Esophagus squamous epithelium (tissue), 5 donors: ENCODE results near the gene RADIL. TPM values are rescaled to one million over a fixed set of nuclear protein-coding genes. Genes with fewer than 3 reads are reported as not detected.

Source experiments
- DNase-seq: peaks from one replicate; lab custom pipeline; 2025; lab: John Stamatoyannopoulos, UW
- H3K27ac ChIP-seq, 4 donors: fragments of 200-600 bp; sonication (generic); one replicate each; pipeline ENCODE4 v1.5.1; 2016 to 2019; ENCODE audit warnings: mild to moderate bottlenecking in 1 of 4
- H3K27me3 ChIP-seq, 4 donors: fragments of 200-600 bp; sonication (generic); 1 replicate in 3 of 4; 2 replicates in 1 of 4; pipeline versions ENCODE4 v1.5.1 to v1.6.0; 2017 to 2021; ENCODE audit warnings: antibody characterized with exemption in 1 of 4
- H3K36me3 ChIP-seq, 3 donors: fragments of 200-600 bp; sonication (generic); one replicate each; pipeline ENCODE4 v1.5.1; 2016 to 2019
- H3K4me1 ChIP-seq, 3 donors: fragments of 200-600 bp; sonication (generic); one replicate each; pipeline ENCODE4 v1.5.1; 2017 to 2019
- H3K4me3 ChIP-seq, 4 donors: fragments of 200-600 bp; sonication (generic); 1 replicate in 3 of 4; 2 replicates in 1 of 4; pipeline ENCODE4 v1.5.1; 2016 to 2019; ENCODE audit warnings: mild to moderate bottlenecking in 2 of 4, moderate library complexity in 1 of 4
- H3K9me3 ChIP-seq, 3 donors: fragments of 200-600 bp; sonication (generic); one replicate each; pipeline ENCODE4 v1.5.1; 2016 to 2019
- CTCF ChIP-seq, 6 experiments: fragments of 450-650 bp in 4 of 6; fragments of 200-600 bp in 2 of 6; sonication (generic) in 2 of 6; IDR thresholded peaks; one replicate each; pipeline ENCODE4 v1.5.1; 2016 to 2019; ENCODE audit warnings: antibody characterized with exemption in 6 of 6, mild to moderate bottlenecking in 4 of 6, moderate library complexity in 4 of 6
- POLR2A ChIP-seq, 4 donors: fragments of 450-650 bp; IDR thresholded peaks; one replicate each; pipeline ENCODE4 v1.6.1; 2017; ENCODE audit warnings: antibody characterized with exemption in 4 of 4, mild to moderate bottlenecking in 4 of 4, moderate library complexity in 3 of 4
- WGBS, 2 donors: methylation state at CpG; one replicate each; pipeline ENCODE4 v1.1.5; 2018; 5-methylcytosine and 5-hydroxymethylcytosine counted together
- intact Hi-C: fragments of 100-400 bp; cut with DNase I; formaldehyde crosslinking; loops from one replicate; pipeline ENCODE4 v1.15.0; 2022
- total RNA-seq, 4 donors: library from RNA; depleted of rRNA; stranded (reverse); fragments of >200 nt; gene quantifications; one replicate each; pipeline ENCODE4 v1.1.0, GENCODE V29; 2016
- donor health status: DM: yes; HTN: yes; CAD: no.

RADIL gene
- total RNA-seq, 4 donors from 2014 or later, result 0.35 to 3.1 (median 1.8) TPM; not detected in 1

GRCh38 chr7:4871930-4872675 lies 11.4 kb downstream of the RADIL start:
- Histone ChIP-seq H3K27me3 (peaks cover 0 to 10% (median 0%) of the 10 kb centered on the region in 4 donors), H3K36me3 (peaks cover 0 to 1% (median 0%) of the 10 kb centered on the region in 3 donors), H3K4me1 (no peaks in the 10 kb centered on the region), H3K4me3 (no peak overlapping the region), H3K27ac (no peak overlapping the region), H3K9me3 (no peaks in the 10 kb centered on the region)
- DNase-seq, result no peak
- TF ChIP-seq POLR2A (IDR thresholded peaks at IDR 0.05), result no peak
- no peak for TF ChIP-seq CTCF (IDR thresholded peaks at IDR 0.05)
- intact Hi-C loops, result no loop called here
- whole genome bisulfite sequencing, 2 donors, result 51 to 54% methylated on average over 4 to 7 of the region's 19 CpGs

GRCh38 chr7:4871056-4871680 lies 12.3 kb downstream of the RADIL start:
- no peak for DNase-seq
- H3K36me3 ChIP-seq, result no peaks in the 10 kb centered on the region
- H3K27me3 ChIP-seq, result peaks cover 0 to 10% (median 0%) of the 10 kb centered on the region in 4 donors
- no peaks in the 10 kb centered on the region for H3K4me1 ChIP-seq
- no peak overlapping the region for H3K27ac ChIP-seq
- H3K4me3 ChIP-seq, result no peak overlapping the region
- intact Hi-C loops, result no loop called here
- WGBS, 2 donors, result 45 to 65% methylated on average over 14 to 22 of the region's 23 CpGs
- no peaks in the 10 kb centered on the region for H3K9me3 ChIP-seq
- no peak for TF ChIP-seq POLR2A (IDR thresholded peaks at IDR 0.05)

- H3K27ac ChIP-seq, result no peak overlapping the region
- 80 to 83% methylated on average over 5 of the region's 5 CpGs for WGBS, 2 donors
- intact Hi-C loops, result no loop called here
- H3K9me3 ChIP-seq, result no peaks in the 10 kb centered on the region
- no peak overlapping the region for H3K4me3 ChIP-seq
- H3K27me3 ChIP-seq, result peaks cover 0 to 24% (median 0%) of the 10 kb centered on the region in 4 donors
- H3K36me3 ChIP-seq, result no peaks in the 10 kb centered on the region
- H3K4me1 ChIP-seq, result no peaks in the 10 kb centered on the region
- no peak for TF ChIP-seq CTCF (IDR thresholded peaks at IDR 0.05)
- no peak for TF ChIP-seq POLR2A (IDR thresholded peaks at IDR 0.05)
- no peak for DNase-seq
These were observed 15.0 kb downstream of the RADIL start for GRCh38 chr7:4868493-4868892.

- DNase-seq, result no peak
- no peaks in the 10 kb centered on the region for H3K36me3 ChIP-seq
- intact Hi-C loops, result no loop called here
These were observed 16.7 kb downstream of the RADIL start for GRCh38 chr7:4866528-4867496.

More at GRCh38 chr7:4866528-4867496, 16.7 kb downstream of the RADIL start:
- Histone ChIP-seq H3K4me3 (no peak overlapping the region), H3K27ac (no peak overlapping the region), H3K9me3 (no peaks in the 10 kb centered on the region), H3K4me1 (peaks cover 0 to 3% (median 0%) of the 10 kb centered on the region in 3 donors), H3K27me3 (peaks cover 0 to 35% (median 1%) of the 10 kb centered on the region in 4 donors)
- 83% methylated on average over 6 to 8 of the region's 9 CpGs for WGBS, 2 donors
- no peak for TF ChIP-seq CTCF (IDR thresholded peaks at IDR 0.05)
- no peak for TF ChIP-seq POLR2A (IDR thresholded peaks at IDR 0.05)
